ENCODE data around the gene LRRC8C. TPM values are rescaled to one million over a fixed set of nuclear protein-coding genes. Genes with fewer than 3 reads are reported as not detected.

Gene LRRC8C
- total and polyA plus RNA-seq, 2 experiments from 2014 or later = 3.6 to 7.3 TPM

- no peak overlapping the region for H3K4me3 ChIP-seq
- H3K27ac ChIP-seq = no peak overlapping the region
- no peaks in the 10 kb centered on the region for H3K27me3 ChIP-seq (replicated peaks; ENCODE audit: insufficient read depth)
- in situ Hi-C loops (cut with MboI) = no loop called here
- no peaks in the 10 kb centered on the region for H3K79me2 ChIP-seq (ENCODE audit: insufficient read depth)
- H3K9ac ChIP-seq = no peak overlapping the region
- no peaks in the 10 kb centered on the region for H4K20me1 ChIP-seq (ENCODE audit: insufficient read depth)
- WGBS, 2 experiments (ENCODE audit: low coverage in 1 of 2, low lambda C conversion rate in 2 of 2, missing lambda C conversion rate in 2 of 2) = 97 to 100% methylated on average over 1 of the region's 1 CpG
- H3K4me2 ChIP-seq (ENCODE audit: unreplicated experiment) = no peak overlapping the region
- H3K36me3 ChIP-seq (ENCODE audit: low read depth) = no peaks in the 10 kb centered on the region
- H3K4me1 ChIP-seq (ENCODE audit: insufficient read depth) = peaks cover 25% of the 10 kb centered on the region
- H3F3A ChIP-seq (ENCODE audit: insufficient read depth) = peaks cover 20% of the 10 kb centered on the region
- H3K9me3 ChIP-seq (ENCODE audit: low read depth) = no peaks in the 10 kb centered on the region
- H2AFZ ChIP-seq = no peak overlapping the region
- no peak for DNase-seq
- TF ChIP-seq EZH2phosphoT487 (IDR thresholded peaks at IDR 0.05; ENCODE audit: insufficient read depth, low read depth) (no peak), EZH2 (IDR thresholded peaks at IDR 0.05; ENCODE audit: insufficient read depth, poor library complexity, severe bottlenecking) (no peak)
- no peaks in the 10 kb centered on the region for H3K9me2 ChIP-seq (ENCODE audit: insufficient read depth)
Measured at GRCh38 chr1:89715677-89716076, 82.8 kb downstream of the LRRC8C start.

GRCh38 chr1:89719502-89720306, 86.8 kb downstream of the LRRC8C start:
- H3K4me3 ChIP-seq = peak overlapping the region; percentile 43
- peaks cover 43% of the 10 kb centered on the region for H3F3A ChIP-seq (ENCODE audit: insufficient read depth)
- TF ChIP-seq EZH2phosphoT487 (IDR thresholded peaks at IDR 0.05; ENCODE audit: insufficient read depth, low read depth) = no peak
- no peak for TF ChIP-seq EZH2 (IDR thresholded peaks at IDR 0.05; ENCODE audit: insufficient read depth, poor library complexity, severe bottlenecking)
- in situ Hi-C loops (cut with MboI) = no loop called here
- H3K4me2 ChIP-seq (ENCODE audit: unreplicated experiment) = peak overlapping the region; percentile 82
- 36 to 43% methylated on average over 5 of the region's 5 CpGs for WGBS, 2 experiments (ENCODE audit: low coverage in 1 of 2, low lambda C conversion rate in 2 of 2, missing lambda C conversion rate in 2 of 2)
- peak; percentile 43 for DNase-seq
- no peaks in the 10 kb centered on the region for H3K27me3 ChIP-seq (replicated peaks; ENCODE audit: insufficient read depth)
- peaks cover 54% of the 10 kb centered on the region for H3K4me1 ChIP-seq (ENCODE audit: insufficient read depth)
- no peaks in the 10 kb centered on the region for H3K9me3 ChIP-seq (ENCODE audit: low read depth)
- no peaks in the 10 kb centered on the region for H4K20me1 ChIP-seq (ENCODE audit: insufficient read depth)
- H3K79me2 ChIP-seq (ENCODE audit: insufficient read depth) = no peaks in the 10 kb centered on the region
- H2AFZ ChIP-seq = peak overlapping the region; percentile 11; the same call in 1 of the 2 replicates
- peak overlapping the region; percentile 29 for H3K27ac ChIP-seq
- H3K9ac ChIP-seq = 0 out of 2 replicates have a peak overlapping the region, but pooled peaks have one; percentile 9
- no peaks in the 10 kb centered on the region for H3K36me3 ChIP-seq (ENCODE audit: low read depth)
- no peaks in the 10 kb centered on the region for H3K9me2 ChIP-seq (ENCODE audit: insufficient read depth)

- no peak for DNase-seq
- Histone ChIP-seq H3K36me3 (ENCODE audit: low read depth) (no peaks in the 10 kb centered on the region), H4K20me1 (ENCODE audit: insufficient read depth) (no peaks in the 10 kb centered on the region), H3K4me1 (ENCODE audit: insufficient read depth) (peaks cover 63% of the 10 kb centered on the region), H3K4me2 (ENCODE audit: unreplicated experiment) (no peak overlapping the region), H3K9me3 (ENCODE audit: low read depth) (no peaks in the 10 kb centered on the region), H3K79me2 (ENCODE audit: insufficient read depth) (no peaks in the 10 kb centered on the region), H3K9me2 (ENCODE audit: insufficient read depth) (no peaks in the 10 kb centered on the region), H3K27ac (no peak overlapping the region), H3K4me3 (no peak overlapping the region), H3F3A (ENCODE audit: insufficient read depth) (peaks cover 55% of the 10 kb centered on the region), H3K27me3 (replicated peaks; ENCODE audit: insufficient read depth) (no peaks in the 10 kb centered on the region), H2AFZ (no peak overlapping the region), H3K9ac (no peak overlapping the region)
- 47 to 54% methylated on average over 1 of the region's 1 CpG for WGBS, 2 experiments (ENCODE audit: low coverage in 1 of 2, low lambda C conversion rate in 2 of 2, missing lambda C conversion rate in 2 of 2)
- TF ChIP-seq EZH2 (IDR thresholded peaks at IDR 0.05; ENCODE audit: insufficient read depth, poor library complexity, severe bottlenecking) (no peak), EZH2phosphoT487 (IDR thresholded peaks at IDR 0.05; ENCODE audit: insufficient read depth, low read depth) (no peak)
- in situ Hi-C loops (cut with MboI) = no loop called here
Measured at GRCh38 chr1:89720839-89721238, 87.9 kb downstream of the LRRC8C start.

GRCh38 chr1:89721351-89721750, 88.4 kb downstream of the LRRC8C start:
- WGBS, 2 experiments (ENCODE audit: low coverage in 1 of 2, low lambda C conversion rate in 2 of 2, missing lambda C conversion rate in 2 of 2) = 41 to 52% methylated on average over 3 of the region's 3 CpGs
- Histone ChIP-seq H3K4me3 (no peak overlapping the region), H4K20me1 (ENCODE audit: insufficient read depth) (no peaks in the 10 kb centered on the region), H3K27ac (no peak overlapping the region), H3K9me2 (ENCODE audit: insufficient read depth) (no peaks in the 10 kb centered on the region), H3K4me2 (ENCODE audit: unreplicated experiment) (peak overlapping the region; percentile 8), H3K36me3 (ENCODE audit: low read depth) (no peaks in the 10 kb centered on the region), H3K79me2 (ENCODE audit: insufficient read depth) (no peaks in the 10 kb centered on the region), H3K27me3 (replicated peaks; ENCODE audit: insufficient read depth) (no peaks in the 10 kb centered on the region), H3K9me3 (ENCODE audit: low read depth) (no peaks in the 10 kb centered on the region), H2AFZ (no peak overlapping the region), H3K9ac (no peak overlapping the region), H3K4me1 (ENCODE audit: insufficient read depth) (peaks cover 63% of the 10 kb centered on the region), H3F3A (ENCODE audit: insufficient read depth) (peaks cover 57% of the 10 kb centered on the region)
- TF ChIP-seq EZH2phosphoT487 (IDR thresholded peaks at IDR 0.05; ENCODE audit: insufficient read depth, low read depth) (no peak), EZH2 (IDR thresholded peaks at IDR 0.05; ENCODE audit: insufficient read depth, poor library complexity, severe bottlenecking) (no peak)
- peak; percentile 62 for DNase-seq
- in situ Hi-C loops (cut with MboI) = no loop called here
